GM19035 (cell line): ENCODE measurements around the gene PNKP.
A peak's percentile ranks its signal among the peaks of the same experiment; 100 is the strongest.

Experiments
- ATAC-seq: cut with Tn5 transposase; IDR thresholded peaks from one replicate; pipeline ENCODE4 v1.9.1; 2021; ENCODE audit not compliant: unreplicated experiment

Gene PNKP

GRCh38 chr19:49860336-49861102 is 6.9 kb downstream of the PNKP start:
- no peak for ATAC-seq

GRCh38 chr19:49859682-49860335 is 7.6 kb downstream of the PNKP start:
- no peak for ATAC-seq

- no peak for ATAC-seq
Measured at GRCh38 chr19:49858088-49858985, 9.0 kb downstream of the PNKP start.

- ATAC-seq: no peak
Measured at GRCh38 chr19:49857838-49858087, 9.6 kb downstream of the PNKP start.

- ATAC-seq: no peak
Measured at GRCh38 chr19:49857061-49857837, 10.1 kb downstream of the PNKP start.

GRCh38 chr19:49856574-49857021 is 10.8 kb downstream of the PNKP start:
- ATAC-seq: no peak

GRCh38 chr19:49855676-49856573 is 11.5 kb downstream of the PNKP start:
- no peak for ATAC-seq

- no peak for ATAC-seq
Measured at GRCh38 chr19:49855277-49855675, 12.1 kb downstream of the PNKP start.

GRCh38 chr19:49854378-49855263 is 12.8 kb downstream of the PNKP start:
- no peak for ATAC-seq

- no peak for ATAC-seq
Measured at GRCh38 chr19:49853852-49854377, 13.5 kb downstream of the PNKP start.

- no peak for ATAC-seq
Measured at GRCh38 chr19:49852631-49853126, 14.7 kb downstream of the PNKP start.

GRCh38 chr19:49851456-49852259 is 15.7 kb downstream of the PNKP start:
- ATAC-seq: no peak

GRCh38 chr19:49850487-49851342 is 16.7 kb downstream of the PNKP start, which contains the start of gene PTOV1:
Gene PTOV1, plus strand, starts transcription at chr19:49851159.
- peak; percentile 82 for ATAC-seq

- no peak for ATAC-seq
Measured at GRCh38 chr19:49850221-49850486, 17.2 kb downstream of the PNKP start.

GRCh38 chr19:49849433-49850220 is 17.7 kb downstream of the PNKP start:
- ATAC-seq: no peak

- ATAC-seq: no peak
Measured at GRCh38 chr19:49848938-49849337, 18.4 kb downstream of the PNKP start.
